Neuronal stem cell (in vitro differentiated cells): Measurements from ENCODE around the gene CYP27C1.
"Not testable (repeated sequence)": the region's sequence is repeated elsewhere in the genome, so short reads cannot be mapped to it uniquely, and the experiment has no call there.

Experiments
- DNase-seq: peaks from one replicate; pipeline ENCODE4 v3.0.0-alpha.2; 2013; ENCODE audit warnings: low spot score
- H2AFZ ChIP-seq: one replicate; pipeline ENCODE4 v1.6.1; 2013; ENCODE audit warnings: mild to moderate bottlenecking, low read length, inconsistent platforms
- H2AK5ac ChIP-seq: 2 replicates; pipeline ENCODE4 v1.6.1; 2013; ENCODE audit warnings: low read depth, mild to moderate bottlenecking, inconsistent platforms, low read length, moderate library complexity, mixed read lengths
- H2BK120ac ChIP-seq: 2 replicates; pipeline ENCODE4 v1.6.1; 2013; ENCODE audit warnings: low read depth, mild to moderate bottlenecking, inconsistent platforms, low read length, moderate library complexity, mixed read lengths
- H2BK12ac ChIP-seq: one replicate; pipeline ENCODE4 v1.6.1; 2013; ENCODE audit warnings: low read length, inconsistent platforms
- H2BK15ac ChIP-seq: 2 replicates; pipeline ENCODE4 v1.6.1; 2013; ENCODE audit warnings: mild to moderate bottlenecking, low read length, inconsistent platforms, mixed read lengths
- H2BK5ac ChIP-seq: one replicate; pipeline ENCODE4 v1.6.1; 2013; ENCODE audit warnings: inconsistent platforms, mild to moderate bottlenecking, low read length, moderate library complexity
- H3K14ac ChIP-seq: one replicate; pipeline ENCODE4 v1.6.1; 2013; ENCODE audit warnings: low read length, inconsistent platforms
- H3K18ac ChIP-seq: 2 replicates; pipeline ENCODE4 v1.6.1; 2013; ENCODE audit warnings: low read length, inconsistent platforms
- H3K23ac ChIP-seq: 2 replicates; pipeline ENCODE4 v1.6.1; 2013; ENCODE audit warnings: low read depth, mild to moderate bottlenecking, mixed read lengths, low read length, inconsistent platforms; ENCODE audit not compliant: poor library complexity
- H3K27ac ChIP-seq: replicated peaks from 3 replicates; pipeline ENCODE4 v1.5.1; 2013; ENCODE audit warnings: low read length, inconsistent platforms
- H3K27me3 ChIP-seq, 3 experiments: 2 replicates each; pipeline ENCODE4 v1.6.1; 2013; ENCODE audit warnings: low read length in 3 of 3, mild to moderate bottlenecking in 2 of 3, inconsistent platforms in 1 of 3, low read depth in 1 of 3, mixed read lengths in 1 of 3, moderate library complexity in 1 of 3; ENCODE audit not compliant: control insufficient read depth in 3 of 3, insufficient read depth in 3 of 3
- H3K36me3 ChIP-seq, 2 donors: replicated peaks in 1 of 2; 2 replicates each; pipeline ENCODE4 v1.6.1; 2013; ENCODE audit warnings: low read length in 2 of 2; ENCODE audit not compliant: control insufficient read depth in 2 of 2, insufficient read depth in 2 of 2
- H3K4ac ChIP-seq: 2 replicates; pipeline ENCODE4 v1.6.1; 2013; ENCODE audit warnings: inconsistent platforms, mild to moderate bottlenecking, low read length, moderate library complexity
- H3K4me1 ChIP-seq, 2 donors: 1 replicate in 1 of 2; 2 replicates in 1 of 2; pipeline ENCODE4 v1.6.1; 2013; ENCODE audit warnings: low read length in 2 of 2, low read depth in 1 of 2; ENCODE audit not compliant: control insufficient read depth in 2 of 2, insufficient read depth in 1 of 2
- H3K4me2 ChIP-seq: one replicate; pipeline ENCODE4 v1.6.1; 2013; ENCODE audit warnings: mild to moderate bottlenecking, low read length, inconsistent platforms; ENCODE audit not compliant: insufficient read depth, poor library complexity, severe bottlenecking
- H3K4me3 ChIP-seq, 2 donors: 2 replicates each; pipeline ENCODE4 v1.5.1; 2013; ENCODE audit warnings: low read length in 2 of 2, mild to moderate bottlenecking in 2 of 2, inconsistent platforms in 1 of 2, moderate library complexity in 1 of 2
- H3K79me1 ChIP-seq: one replicate; pipeline ENCODE4 v1.6.1; 2013; ENCODE audit warnings: low read depth, mild to moderate bottlenecking, inconsistent platforms, low read length, moderate library complexity
- H3K9ac ChIP-seq: one replicate; pipeline ENCODE4 v1.6.1; 2013; ENCODE audit warnings: mild to moderate bottlenecking, low read depth, low read length, inconsistent platforms; ENCODE audit not compliant: poor library complexity
- H3K9me3 ChIP-seq, 2 donors: replicated peaks in 1 of 2; 2 replicates each; pipeline versions ENCODE3 to v1.6.1; 2013; ENCODE audit warnings: low read length in 2 of 2, mild to moderate bottlenecking in 2 of 2, inconsistent platforms in 1 of 2, low read depth in 1 of 2, mixed read lengths in 1 of 2, moderate library complexity in 1 of 2; ENCODE audit not compliant: control insufficient read depth in 2 of 2, insufficient read depth in 1 of 2
- H4K8ac ChIP-seq: one replicate; pipeline ENCODE4 v1.6.1; 2013; ENCODE audit warnings: low read depth, mild to moderate bottlenecking, inconsistent platforms, low read length, moderate library complexity
- H4K91ac ChIP-seq: one replicate; pipeline ENCODE4 v1.6.1; 2013; ENCODE audit warnings: low read length, low read depth, mild to moderate bottlenecking, inconsistent platforms; ENCODE audit not compliant: poor library complexity
- WGBS, 2 donors: extraction: QIAGEN DNeasy Blood & Tissue Kit; methylation state at CpG; one replicate each; pipeline ENCODE4 v1.1.7; 2013; ENCODE audit warnings: missing lambda C conversion rate in 2 of 2, mixed read lengths in 1 of 2; ENCODE audit not compliant: insufficient read length in 2 of 2, insufficient replicate concordance in 1 of 2; ENCODE audit errors: extremely low coverage in 2 of 2; 5-methylcytosine and 5-hydroxymethylcytosine counted together

Gene CYP27C1

DNA sequence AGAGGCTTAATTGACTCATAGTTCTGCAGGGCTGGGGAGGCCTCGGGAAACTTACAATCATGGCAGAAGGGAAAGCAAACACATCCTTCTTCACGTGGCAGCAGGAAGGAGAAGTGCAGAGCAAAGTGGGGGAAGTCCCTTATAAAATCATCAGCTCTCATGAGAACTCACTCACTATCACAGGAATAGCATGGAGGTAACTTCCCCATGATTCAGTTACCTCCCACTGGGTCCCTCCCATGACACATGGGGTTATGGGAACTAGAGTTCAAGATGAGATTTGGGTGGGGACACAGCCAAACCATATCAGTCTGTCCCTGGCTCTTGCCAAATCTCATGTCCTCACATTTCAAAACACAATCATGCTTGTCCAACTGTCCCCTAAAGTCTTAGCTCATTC, 21.1 kb upstream of the CYP27C1 start:
- not testable (repeated sequence) for H2BK15ac ChIP-seq, H2BK12ac ChIP-seq, H2BK120ac ChIP-seq, H4K8ac ChIP-seq, H3K4me1 ChIP-seq, H2AK5ac ChIP-seq, H3K4me3 ChIP-seq, H3K79me1 ChIP-seq, H3K14ac ChIP-seq, H3K9ac ChIP-seq, H3K9me3 ChIP-seq, H3K18ac ChIP-seq, H3K23ac ChIP-seq, H3K36me3 ChIP-seq, H3K27ac ChIP-seq, H2AFZ ChIP-seq, H3K4ac ChIP-seq, DNase-seq, H3K27me3 ChIP-seq, H3K4me2 ChIP-seq, H4K91ac ChIP-seq, H2BK5ac ChIP-seq
- no CpG with 5 or more reads among the region's 2 CpGs for WGBS, 2 donors

DNA sequence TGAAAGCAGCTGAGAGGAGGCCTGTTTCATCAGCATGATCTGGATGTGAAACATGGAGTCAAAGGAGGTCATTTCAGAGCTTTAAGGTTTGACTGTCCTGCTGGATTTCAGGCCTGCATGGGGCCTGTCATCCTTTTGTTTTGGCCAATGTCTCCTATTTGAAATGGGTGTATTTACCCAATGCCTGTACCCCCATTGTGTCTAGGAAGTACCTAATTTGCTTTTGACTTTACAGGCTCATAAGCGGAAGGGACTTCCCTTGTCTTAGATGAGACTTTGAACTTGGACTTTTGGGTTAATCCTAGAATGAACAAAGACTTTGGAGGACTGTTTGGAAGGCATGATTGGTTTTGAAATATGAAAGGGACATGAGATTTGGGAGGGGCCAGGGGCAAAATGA, 19.3 kb upstream of the CYP27C1 start:
- Histone ChIP-seq H2AK5ac (no peak overlapping the region), H3K36me3 (no peaks in the 10 kb centered on the region), H3K27me3 (no peaks in the 10 kb centered on the region), H2AFZ (no peak overlapping the region), H3K9ac (no peak overlapping the region), H3K4me2 (no peak overlapping the region), H3K18ac (no peak overlapping the region), H3K9me3 (peaks cover 2 to 3% of the 10 kb centered on the region in 2 donors), H3K79me1 (no peaks in the 10 kb centered on the region), H3K27ac (no peak overlapping the region), H4K8ac (no peak overlapping the region), H3K14ac (no peak overlapping the region), H3K4me1 (no peaks in the 10 kb centered on the region), H2BK5ac (no peak overlapping the region), H3K4me3 (no peak overlapping the region), H4K91ac (no peak overlapping the region), H3K23ac (no peak overlapping the region), H2BK120ac (no peak overlapping the region), H2BK15ac (no peak overlapping the region), H3K4ac (no peak overlapping the region), H2BK12ac (no peak overlapping the region)
- no CpG with 5 or more reads among the region's 1 CpG for whole genome bisulfite sequencing, 2 donors
- DNase-seq: no peak

DNA sequence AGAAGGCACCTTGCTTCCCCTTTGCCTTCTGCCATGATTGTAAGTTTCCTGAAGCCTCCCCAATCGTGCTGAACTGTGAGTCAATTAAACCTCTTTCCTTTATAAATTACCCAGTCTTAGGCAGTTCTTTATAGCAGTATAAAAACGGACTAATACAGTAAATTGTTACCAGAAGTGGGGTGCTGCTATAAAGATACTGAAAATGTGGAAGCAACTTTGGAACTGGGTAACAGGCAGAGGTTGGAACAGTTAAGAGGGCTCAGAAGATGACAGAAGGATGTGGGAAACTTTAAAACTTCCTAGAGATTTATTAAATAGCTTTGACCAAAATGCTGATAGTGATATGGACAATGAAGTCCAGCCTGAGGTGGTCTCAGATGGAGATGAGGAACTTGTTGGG, 17.7 kb upstream of the CYP27C1 start:
- H3K79me1 ChIP-seq, H2AK5ac ChIP-seq, H3K27ac ChIP-seq, H2BK120ac ChIP-seq, H3K4me3 ChIP-seq, H3K4me1 ChIP-seq, H3K4me2 ChIP-seq, H2BK5ac ChIP-seq, H3K27me3 ChIP-seq, H3K36me3 ChIP-seq, H3K23ac ChIP-seq, H3K18ac ChIP-seq, H2BK15ac ChIP-seq, H2BK12ac ChIP-seq, H3K14ac ChIP-seq, H3K4ac ChIP-seq, H3K9me3 ChIP-seq, H4K8ac ChIP-seq, DNase-seq, H4K91ac ChIP-seq, H2AFZ ChIP-seq, H3K9ac ChIP-seq: not testable (repeated sequence)
- no CpG with 5 or more reads among the region's 2 CpGs for WGBS, 2 donors

DNA sequence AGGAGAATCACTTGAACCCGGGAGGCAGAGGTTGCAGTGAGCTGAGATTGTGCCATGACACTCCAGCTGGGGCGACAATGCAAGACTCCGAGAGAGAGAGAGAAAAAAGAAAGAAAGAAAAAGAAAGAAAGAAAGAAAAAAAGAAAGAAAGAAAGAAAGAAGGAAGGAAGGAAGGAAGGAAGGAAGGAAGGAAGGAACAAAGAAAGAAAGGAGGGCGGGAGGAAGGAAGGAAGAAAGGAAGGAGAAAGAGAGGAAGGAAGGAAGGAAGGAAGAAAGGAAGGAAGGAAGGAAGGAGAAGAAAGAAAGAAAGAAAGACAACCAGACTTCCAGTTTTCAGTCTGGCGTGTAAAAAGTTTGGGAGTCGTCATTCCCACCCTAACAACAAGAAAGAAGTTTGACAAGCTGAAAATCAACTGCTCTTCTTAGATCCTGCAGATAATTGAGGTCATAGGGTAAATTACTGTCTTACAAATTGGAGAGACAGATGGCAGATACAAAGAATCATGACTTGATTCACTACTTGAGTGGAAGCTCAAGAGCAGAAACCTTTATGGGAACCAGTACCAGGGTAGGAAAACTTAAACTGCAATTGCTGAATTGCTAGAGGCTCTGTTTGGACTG, 15.1 kb upstream of the CYP27C1 start:
- no peak overlapping the region for H2AK5ac ChIP-seq
- no peak overlapping the region for H2BK120ac ChIP-seq
- H3K9ac ChIP-seq: no peak overlapping the region

More for the DNA sequence above, 15.1 kb upstream of the CYP27C1 start:
- no peaks in the 10 kb centered on the region for H3K79me1 ChIP-seq
- H3K23ac ChIP-seq: no peak overlapping the region
- no peaks in the 10 kb centered on the region for H3K4me1 ChIP-seq
- H3K27ac ChIP-seq: no peak overlapping the region
- H4K8ac ChIP-seq: no peak overlapping the region
- WGBS, 2 donors: no CpG with 5 or more reads among the region's 6 CpGs
- no peak overlapping the region for H3K4me3 ChIP-seq
- H3K27me3 ChIP-seq: no peaks in the 10 kb centered on the region
- H2AFZ ChIP-seq: no peak overlapping the region
- no peak for DNase-seq
- no peak overlapping the region for H3K4me2 ChIP-seq
- no peaks in the 10 kb centered on the region for H3K36me3 ChIP-seq
- peaks cover 2 to 3% of the 10 kb centered on the region in 2 donors for H3K9me3 ChIP-seq
- no peak overlapping the region for H3K4ac ChIP-seq
- H2BK12ac ChIP-seq: no peak overlapping the region
- H2BK15ac ChIP-seq: no peak overlapping the region
- H4K91ac ChIP-seq: no peak overlapping the region
- no peak overlapping the region for H2BK5ac ChIP-seq
- H3K18ac ChIP-seq: no peak overlapping the region
- no peak overlapping the region for H3K14ac ChIP-seq
